ENCODE data around the gene CFAP99. TPM values are rescaled to one million over a fixed set of nuclear protein-coding genes. Genes with fewer than 3 reads are reported as not detected.

The CFAP99 gene
- total RNA-seq, 2 donors from 2014 or later = not detected

- no peaks in the 10 kb centered on the region for H3K9me3 ChIP-seq (ENCODE audit: control insufficient read depth, low read length)
- H3K4me3 ChIP-seq (ENCODE audit: low read length) = no peak overlapping the region
- Mint-ChIP-seq H3K4me3 (no peak overlapping the region), H3K4me1 (no peaks in the 10 kb centered on the region), H3K27ac (no peak overlapping the region), H3K9me3 (no peaks in the 10 kb centered on the region), H3K27me3 (ENCODE audit: insufficient read depth) (peaks cover 1% of the 10 kb centered on the region), H3K36me3 (ENCODE audit: low read depth) (no peaks in the 10 kb centered on the region)
- H3K36me3 ChIP-seq (ENCODE audit: control insufficient read depth, insufficient read depth, low read length) = no peaks in the 10 kb centered on the region
- H3K4me1 ChIP-seq (ENCODE audit: control insufficient read depth, insufficient read depth, low read length) = no peaks in the 10 kb centered on the region
- no peak overlapping the region for H3K9ac ChIP-seq (ENCODE audit: extremely low read depth, low read length, poor library complexity, severe bottlenecking)
- H3K27ac ChIP-seq (ENCODE audit: low read depth, low read length) = no peak overlapping the region
- no peak for DNase-seq
- 92% methylated on average over 7 to 8 of the region's 9 CpGs for WGBS, 2 experiments (ENCODE audit: insufficient coverage in 1 of 2, insufficient read length in 1 of 2)
- no peak for TF ChIP-seq CTCF (conservative IDR thresholded peaks at IDR 0.05)
- H3K27me3 ChIP-seq (ENCODE audit: control insufficient read depth, insufficient read depth, low read length, poor library complexity, severe bottlenecking) = no peaks in the 10 kb centered on the region
These were observed 26.4 kb downstream of the CFAP99 start for GRCh38 chr4:2445130-2445529.

- Histone ChIP-seq H3K27ac (ENCODE audit: low read depth, low read length) (no peak overlapping the region), H3K36me3 (ENCODE audit: control insufficient read depth, insufficient read depth, low read length) (no peaks in the 10 kb centered on the region), H3K9ac (ENCODE audit: extremely low read depth, low read length, poor library complexity, severe bottlenecking) (no peak overlapping the region), H3K4me1 (ENCODE audit: control insufficient read depth, insufficient read depth, low read length) (no peaks in the 10 kb centered on the region), H3K4me3 (ENCODE audit: low read length) (no peak overlapping the region), H3K9me3 (ENCODE audit: control insufficient read depth, low read length) (no peaks in the 10 kb centered on the region), H3K27me3 (ENCODE audit: control insufficient read depth, insufficient read depth, low read length, poor library complexity, severe bottlenecking) (no peaks in the 10 kb centered on the region)
- H3K27ac Mint-ChIP-seq = no peak overlapping the region
- no peaks in the 10 kb centered on the region for H3K36me3 Mint-ChIP-seq (ENCODE audit: low read depth)
- no peak for DNase-seq
- H3K4me3 Mint-ChIP-seq = no peak overlapping the region
- no peak for TF ChIP-seq CTCF (conservative IDR thresholded peaks at IDR 0.05)
- H3K9me3 Mint-ChIP-seq = no peaks in the 10 kb centered on the region
- no peaks in the 10 kb centered on the region for H3K4me1 Mint-ChIP-seq
- 87 to 97% methylated on average over 3 to 6 of the region's 6 CpGs for WGBS, 2 experiments (ENCODE audit: insufficient coverage in 1 of 2, insufficient read length in 1 of 2)
- peaks cover 2% of the 10 kb centered on the region for H3K27me3 Mint-ChIP-seq (ENCODE audit: insufficient read depth)
These were observed 26.8 kb downstream of the CFAP99 start for GRCh38 chr4:2445571-2445970.

GRCh38 chr4:2446656-2447564 lies 28.2 kb downstream of the CFAP99 start:
- no peak for DNase-seq
- Histone ChIP-seq H3K36me3 (ENCODE audit: control insufficient read depth, insufficient read depth, low read length) (no peaks in the 10 kb centered on the region), H3K4me3 (ENCODE audit: low read length) (no peak overlapping the region), H3K27me3 (ENCODE audit: control insufficient read depth, insufficient read depth, low read length, poor library complexity, severe bottlenecking) (no peaks in the 10 kb centered on the region), H3K9me3 (ENCODE audit: control insufficient read depth, low read length) (no peaks in the 10 kb centered on the region), H3K4me1 (ENCODE audit: control insufficient read depth, insufficient read depth, low read length) (no peaks in the 10 kb centered on the region), H3K27ac (ENCODE audit: low read depth, low read length) (no peak overlapping the region), H3K9ac (ENCODE audit: extremely low read depth, low read length, poor library complexity, severe bottlenecking) (no peak overlapping the region)
- no peaks in the 10 kb centered on the region for H3K36me3 Mint-ChIP-seq (ENCODE audit: low read depth)
- TF ChIP-seq CTCF (conservative IDR thresholded peaks at IDR 0.05) = no peak
- no peak overlapping the region for H3K4me3 Mint-ChIP-seq
- no peaks in the 10 kb centered on the region for H3K9me3 Mint-ChIP-seq
- peaks cover 3% of the 10 kb centered on the region for H3K27me3 Mint-ChIP-seq (ENCODE audit: insufficient read depth)
- 77 to 84% methylated on average over 3 of the region's 3 CpGs for WGBS, 2 experiments (ENCODE audit: insufficient coverage in 1 of 2, insufficient read length in 1 of 2)
- no peak overlapping the region for H3K27ac Mint-ChIP-seq
- H3K4me1 Mint-ChIP-seq = no peaks in the 10 kb centered on the region
